Progenitor cell of endocrine pancreas (in vitro differentiated cells): ENCODE results near the gene LYPD6B. TPM values are rescaled to one million over a fixed set of nuclear protein-coding genes. Genes with fewer than 3 reads are reported as not detected.

Source experiments
- DNase-seq: peaks from one replicate; pipeline ENCODE4 v3.0.0; 2021; ENCODE audit warnings: low spot score; ENCODE audit not compliant: unreplicated experiment
- H3K27ac Mint-ChIP-seq: 2 replicates; pipeline ENCODE4 v1.8.0; 2021; ENCODE audit warnings: mild to moderate bottlenecking, moderate library complexity, mixed read lengths
- H3K27me3 Mint-ChIP-seq: 2 replicates; pipeline ENCODE4 v1.8.0; 2021; ENCODE audit warnings: mixed read lengths
- H3K36me3 Mint-ChIP-seq: 2 replicates; pipeline ENCODE4 v1.8.0; 2022; ENCODE audit warnings: mixed read lengths; ENCODE audit not compliant: insufficient read depth
- H3K4me1 Mint-ChIP-seq: 2 replicates; pipeline ENCODE4 v1.8.0; 2021; ENCODE audit warnings: low read depth, mixed read lengths
- H3K4me3 Mint-ChIP-seq: 2 replicates; pipeline ENCODE4 v1.8.0; 2021; ENCODE audit warnings: low read depth, mild to moderate bottlenecking, moderate library complexity, mixed read lengths
- H3K9me3 Mint-ChIP-seq: 2 replicates; pipeline ENCODE4 v1.8.0; 2021; ENCODE audit warnings: low read depth, mixed read lengths
- CTCF ChIP-seq: fragments of 200-600 bp; sonication (generic); IDR thresholded peaks from one replicate; pipeline ENCODE4 v1.5.0; 2021; ENCODE audit warnings: antibody characterized with exemption, mild to moderate bottlenecking; ENCODE audit not compliant: unreplicated experiment
- total RNA-seq: library from RNA; stranded (reverse); gene quantifications from 2 replicates; pipeline ENCODE4 v1.2.1, GENCODE V29; 2021

The LYPD6B gene
- total RNA-seq, 1 donor from 2014 or later: 140 TPM

- H3K4me1 Mint-ChIP-seq: peaks cover 32% of the 10 kb centered on the region
- TF ChIP-seq CTCF: no peak
- H3K27me3 Mint-ChIP-seq: no peaks in the 10 kb centered on the region
- H3K27ac Mint-ChIP-seq: peak overlapping the region; percentile 74
- H3K36me3 Mint-ChIP-seq: peaks cover 29% of the 10 kb centered on the region
- H3K9me3 Mint-ChIP-seq: peaks cover 8% of the 10 kb centered on the region
- no peak for DNase-seq
- no peak overlapping the region for H3K4me3 Mint-ChIP-seq
Measured at GRCh38 chr2:149000158-149000938, 38.2 kb upstream of the LYPD6B start.

GRCh38 chr2:149001496-149001895 lies 37.0 kb upstream of the LYPD6B start:
- Mint-ChIP-seq H3K36me3 (peaks cover 28% of the 10 kb centered on the region), H3K4me1 (peaks cover 44% of the 10 kb centered on the region), H3K9me3 (peaks cover 8% of the 10 kb centered on the region), H3K4me3 (no peak overlapping the region), H3K27me3 (no peaks in the 10 kb centered on the region), H3K27ac (no peak overlapping the region)
- DNase-seq: no peak
- TF ChIP-seq CTCF: no peak

GRCh38 chr2:149002378-149002890 lies 36.1 kb upstream of the LYPD6B start:
- no peaks in the 10 kb centered on the region for H3K27me3 Mint-ChIP-seq

GRCh38 chr2:149002891-149003740 lies 35.4 kb upstream of the LYPD6B start:
- H3K9me3 Mint-ChIP-seq: peaks cover 8% of the 10 kb centered on the region
- peaks cover 28% of the 10 kb centered on the region for H3K36me3 Mint-ChIP-seq
- TF ChIP-seq CTCF: no peak
- DNase-seq: no peak
- H3K4me3 Mint-ChIP-seq: no peak overlapping the region
- no peaks in the 10 kb centered on the region for H3K27me3 Mint-ChIP-seq
- H3K27ac Mint-ChIP-seq: no peak overlapping the region
- H3K4me1 Mint-ChIP-seq: peaks cover 36% of the 10 kb centered on the region

More at GRCh38 chr2:149002378-149002890, 36.1 kb upstream of the LYPD6B start:
- Mint-ChIP-seq H3K27ac (no peak overlapping the region), H3K36me3 (peaks cover 28% of the 10 kb centered on the region), H3K9me3 (peaks cover 8% of the 10 kb centered on the region), H3K4me1 (peaks cover 42% of the 10 kb centered on the region), H3K4me3 (no peak overlapping the region)
- TF ChIP-seq CTCF: no peak
- no peak for DNase-seq

- Mint-ChIP-seq H3K4me3 (no peak overlapping the region), H3K4me1 (peaks cover 25% of the 10 kb centered on the region), H3K36me3 (peaks cover 32% of the 10 kb centered on the region), H3K9me3 (peaks cover 8% of the 10 kb centered on the region), H3K27me3 (no peaks in the 10 kb centered on the region), H3K27ac (peak overlapping the region; percentile 57)
- TF ChIP-seq CTCF: no peak
- DNase-seq: no peak
Measured at GRCh38 chr2:149004836-149005235, 33.7 kb upstream of the LYPD6B start.
